DND-41 (cell line): ENCODE data around the gene PALB2.

Source experiments
- ATAC-seq: fragments of 200-7000 bp; cut with Tn5 transposase; 3 replicates; pipeline ENCODE4 v1.9.1; 2021; ENCODE audit warnings: low read depth; ENCODE audit not compliant: insufficient read depth
- DNase-seq: peaks from one replicate; pipeline ENCODE4 v3.0.0-alpha.2; 2020
- H2AFZ ChIP-seq: 2 replicates; pipeline ENCODE4 v1.6.0; 2012; ENCODE audit warnings: low read depth, low read length
- H3K27ac ChIP-seq: 2 replicates; pipeline ENCODE4 v1.5.1; 2012; ENCODE audit warnings: low read length, inconsistent platforms
- H3K27me3 ChIP-seq: fragments of 200-600 bp; sonication (generic); 2 replicates; pipeline ENCODE4 v1.6.0; 2012; ENCODE audit warnings: low read length, mild to moderate bottlenecking, inconsistent platforms; ENCODE audit not compliant: insufficient read depth, poor library complexity
- H3K36me3 ChIP-seq: 2 replicates; pipeline ENCODE4 v1.5.1; 2012; ENCODE audit warnings: low read length, inconsistent platforms; ENCODE audit not compliant: insufficient read depth
- H3K4me1 ChIP-seq: 2 replicates; pipeline ENCODE4 v1.5.1; 2012; ENCODE audit warnings: mild to moderate bottlenecking, low read length; ENCODE audit not compliant: insufficient read depth
- H3K4me2 ChIP-seq: 2 replicates; pipeline ENCODE4 v1.6.0; 2012; ENCODE audit warnings: mild to moderate bottlenecking, moderate library complexity, low read length, inconsistent platforms; ENCODE audit not compliant: insufficient read depth
- H3K4me3 ChIP-seq, 2 experiments: fragments of 200-600 bp in 1 of 2; shearing (Covaris generic) in 1 of 2; 2 replicates each; pipeline ENCODE4 v1.5.1; 2012 to 2016; ENCODE audit warnings: inconsistent platforms in 2 of 2, low read length in 2 of 2, mild to moderate bottlenecking in 2 of 2, low read depth in 1 of 2, moderate library complexity in 1 of 2
- H3K79me2 ChIP-seq: 2 replicates; pipeline ENCODE4 v1.6.0; 2012; ENCODE audit warnings: low read length, inconsistent platforms; ENCODE audit not compliant: insufficient read depth
- H3K9ac ChIP-seq: 2 replicates; pipeline ENCODE4 v1.6.0; 2012; ENCODE audit warnings: low read depth, mild to moderate bottlenecking, inconsistent platforms, low read length, moderate library complexity
- H3K9me3 ChIP-seq: 2 replicates; pipeline ENCODE4 v1.5.1; 2012; ENCODE audit warnings: low read length, moderate library complexity, mild to moderate bottlenecking, inconsistent platforms; ENCODE audit not compliant: insufficient read depth, severe bottlenecking
- H4K20me1 ChIP-seq: 2 replicates; pipeline ENCODE4 v1.6.0; 2012; ENCODE audit warnings: low read length; ENCODE audit not compliant: insufficient read depth
- CTCF ChIP-seq: IDR thresholded peaks from 2 replicates; pipeline ENCODE4 v1.5.1; 2012; ENCODE audit warnings: borderline replicate concordance, low read length, moderate library complexity, mild to moderate bottlenecking; ENCODE audit not compliant: poor library complexity, severe bottlenecking; ENCODE audit errors: extremely low read depth
- EZH2 ChIP-seq: IDR thresholded peaks from 3 replicates; pipeline ENCODE4 v1.6.1; 2012; ENCODE audit warnings: borderline replicate concordance, low read depth, mild to moderate bottlenecking, moderate library complexity, low read length, inconsistent platforms; ENCODE audit not compliant: severe bottlenecking

The PALB2 gene

GRCh38 chr16:23642246-23642774 is 1.2 kb upstream of the PALB2 start:
- Histone ChIP-seq H3K79me2 (peaks cover 88% of the 10 kb centered on the region), H3K27ac (peak overlapping the region; percentile 90), H3K4me3 (peak overlapping the region; percentile 79 to 91; a peak in 3 of 4 replicates), H2AFZ (no peak overlapping the region), H3K27me3 (no peaks in the 10 kb centered on the region), H3K4me2 (peak overlapping the region; percentile 98), H3K36me3 (peaks cover 59% of the 10 kb centered on the region), H4K20me1 (peaks cover 9% of the 10 kb centered on the region), H3K4me1 (peaks cover 42% of the 10 kb centered on the region), H3K9me3 (no peaks in the 10 kb centered on the region), H3K9ac (peak overlapping the region; percentile 79)
- DNase-seq (no peak), ATAC-seq (no peak)
- TF ChIP-seq EZH2 (no peak), CTCF (no peak)

GRCh38 chr16:23640615-23640930 is 537 bp downstream of the PALB2 start:
- no peak for TF ChIP-seq EZH2
- TF ChIP-seq CTCF: no peak
- Histone ChIP-seq H3K4me1 (peaks cover 38% of the 10 kb centered on the region), H3K4me3 (peak overlapping the region; percentile 79 to 91), H3K27me3 (no peaks in the 10 kb centered on the region), H3K36me3 (peaks cover 57% of the 10 kb centered on the region), H4K20me1 (peaks cover 9% of the 10 kb centered on the region), H3K27ac (peak overlapping the region; percentile 90), H3K79me2 (peaks cover 70% of the 10 kb centered on the region), H3K9ac (peak overlapping the region; percentile 79), H3K9me3 (no peaks in the 10 kb centered on the region), H2AFZ (peak overlapping the region; percentile 90), H3K4me2 (peak overlapping the region; percentile 98)
- peak; percentile 18 for DNase-seq
- ATAC-seq: no peak

- H2AFZ ChIP-seq: no peak overlapping the region
- TF ChIP-seq CTCF (no peak), EZH2 (no peak)
- ATAC-seq: no peak
- H3K9me3 ChIP-seq: no peaks in the 10 kb centered on the region
- DNase-seq: no peak
- no peak overlapping the region for H3K4me3 ChIP-seq
- no peak overlapping the region for H3K9ac ChIP-seq
- H3K27me3 ChIP-seq: no peaks in the 10 kb centered on the region
- no peak overlapping the region for H3K27ac ChIP-seq
- peaks cover 61% of the 10 kb centered on the region for H3K36me3 ChIP-seq
- peaks cover 28% of the 10 kb centered on the region for H3K4me1 ChIP-seq
- peaks cover 45% of the 10 kb centered on the region for H3K79me2 ChIP-seq
- peaks cover 3% of the 10 kb centered on the region; the same call in 1 of the 2 replicates for H4K20me1 ChIP-seq
- H3K4me2 ChIP-seq: no peak overlapping the region
Observed at GRCh38 chr16:23635958-23636357, 5.2 kb downstream of the PALB2 start.

GRCh38 chr16:23634461-23635036 is 6.6 kb downstream of the PALB2 start:
- H3K36me3 ChIP-seq: peaks cover 73% of the 10 kb centered on the region

More at GRCh38 chr16:23634461-23635036, 6.6 kb downstream of the PALB2 start:
- Histone ChIP-seq H3K4me3 (no peak overlapping the region), H3K27me3 (no peaks in the 10 kb centered on the region), H2AFZ (no peak overlapping the region), H3K79me2 (peaks cover 33% of the 10 kb centered on the region), H3K4me2 (no peak overlapping the region), H3K9ac (no peak overlapping the region), H4K20me1 (peaks cover 4% of the 10 kb centered on the region; the same call in 1 of the 2 replicates), H3K9me3 (no peaks in the 10 kb centered on the region), H3K4me1 (peaks cover 19% of the 10 kb centered on the region), H3K27ac (no peak overlapping the region)
- DNase-seq (no peak), ATAC-seq (no peak)
- TF ChIP-seq EZH2: no peak
- TF ChIP-seq CTCF: no peak
